Measurements from ENCODE around the gene NOG.

NOG gene

GRCh38 chr17:56558088-56558487 is 35.4 kb upstream of the NOG start:
- DNase-seq (ENCODE audit: low spot score) = no peak

GRCh38 chr17:56570199-56570598 is 23.3 kb upstream of the NOG start:
- CTCF ChIA-PET = interaction anchor here (0.5 kb wide), 1 partner anchor 116 kb away, joined by 3 read pairs; no protein-coding TSS in a partner anchor
- H3K27ac ChIP-seq = no peak overlapping the region
- POLR2A ChIA-PET (ENCODE audit: low non-redundant PET) = no interaction called here
- DNase-seq (ENCODE audit: low spot score) = no peak
- TF ChIP-seq CTCF (conservative IDR thresholded peaks at IDR 0.05; ENCODE audit: low read depth) = no peak

More at GRCh38 chr17:56558088-56558487, 35.4 kb upstream of the NOG start:
- ChIA-PET POLR2A (ENCODE audit: low non-redundant PET) (no interaction called here), CTCF (no interaction called here)
- TF ChIP-seq CTCF (conservative IDR thresholded peaks at IDR 0.05; ENCODE audit: low read depth) = no peak
- no peak overlapping the region for H3K27ac ChIP-seq

GRCh38 chr17:56571456-56571855 is 22.0 kb upstream of the NOG start:
- CTCF ChIA-PET = interaction anchor here (1.3 kb wide), 1 partner anchor 20 kb away, joined by 3 read pairs; no protein-coding TSS in a partner anchor
- POLR2A ChIA-PET (ENCODE audit: low non-redundant PET) = no interaction called here
- no peak for TF ChIP-seq CTCF (conservative IDR thresholded peaks at IDR 0.05; ENCODE audit: low read depth)

GRCh38 chr17:56577190-56577842 is 16.2 kb upstream of the NOG start:
- no peak for TF ChIP-seq CTCF (conservative IDR thresholded peaks at IDR 0.05; ENCODE audit: low read depth)
- ChIA-PET CTCF (interaction anchor here (1.9 kb wide), 1 partner anchor 15 kb away, joined by 6 read pairs; no protein-coding TSS in a partner anchor), POLR2A (ENCODE audit: low non-redundant PET) (no interaction called here)
- no peak overlapping the region for H3K27ac ChIP-seq
- no peak for DNase-seq (ENCODE audit: low spot score)

More at GRCh38 chr17:56571456-56571855, 22.0 kb upstream of the NOG start:
- no peak overlapping the region for H3K27ac ChIP-seq
- DNase-seq (ENCODE audit: low spot score) = no peak

DNA sequence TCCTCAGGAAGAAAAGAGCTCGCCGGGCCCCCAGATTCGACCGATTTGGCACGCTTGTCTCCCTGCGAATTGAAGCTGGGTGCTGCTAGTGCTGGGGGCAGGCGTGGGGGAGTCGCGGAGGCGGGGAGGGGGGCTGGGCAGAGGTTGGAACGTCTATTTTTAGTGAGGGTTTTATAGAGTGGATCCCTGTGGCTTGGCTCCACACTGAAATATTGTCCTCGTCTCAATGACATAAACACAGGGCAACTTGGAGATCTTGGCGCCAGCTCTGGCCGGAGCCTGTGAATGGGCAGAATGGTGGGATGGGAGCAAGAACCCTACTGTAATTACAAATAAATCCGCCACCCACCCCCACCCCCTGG is 15.7 kb upstream of the NOG start:
- TF ChIP-seq CTCF (conservative IDR thresholded peaks at IDR 0.05; ENCODE audit: low read depth) = no peak
- CTCF ChIA-PET = interaction anchor here (1.9 kb wide), 1 partner anchor 15 kb away, joined by 6 read pairs; no protein-coding TSS in a partner anchor
- POLR2A ChIA-PET (ENCODE audit: low non-redundant PET) = no interaction called here
- no peak for DNase-seq (ENCODE audit: low spot score)
- H3K27ac ChIP-seq = no peak overlapping the region

DNA sequence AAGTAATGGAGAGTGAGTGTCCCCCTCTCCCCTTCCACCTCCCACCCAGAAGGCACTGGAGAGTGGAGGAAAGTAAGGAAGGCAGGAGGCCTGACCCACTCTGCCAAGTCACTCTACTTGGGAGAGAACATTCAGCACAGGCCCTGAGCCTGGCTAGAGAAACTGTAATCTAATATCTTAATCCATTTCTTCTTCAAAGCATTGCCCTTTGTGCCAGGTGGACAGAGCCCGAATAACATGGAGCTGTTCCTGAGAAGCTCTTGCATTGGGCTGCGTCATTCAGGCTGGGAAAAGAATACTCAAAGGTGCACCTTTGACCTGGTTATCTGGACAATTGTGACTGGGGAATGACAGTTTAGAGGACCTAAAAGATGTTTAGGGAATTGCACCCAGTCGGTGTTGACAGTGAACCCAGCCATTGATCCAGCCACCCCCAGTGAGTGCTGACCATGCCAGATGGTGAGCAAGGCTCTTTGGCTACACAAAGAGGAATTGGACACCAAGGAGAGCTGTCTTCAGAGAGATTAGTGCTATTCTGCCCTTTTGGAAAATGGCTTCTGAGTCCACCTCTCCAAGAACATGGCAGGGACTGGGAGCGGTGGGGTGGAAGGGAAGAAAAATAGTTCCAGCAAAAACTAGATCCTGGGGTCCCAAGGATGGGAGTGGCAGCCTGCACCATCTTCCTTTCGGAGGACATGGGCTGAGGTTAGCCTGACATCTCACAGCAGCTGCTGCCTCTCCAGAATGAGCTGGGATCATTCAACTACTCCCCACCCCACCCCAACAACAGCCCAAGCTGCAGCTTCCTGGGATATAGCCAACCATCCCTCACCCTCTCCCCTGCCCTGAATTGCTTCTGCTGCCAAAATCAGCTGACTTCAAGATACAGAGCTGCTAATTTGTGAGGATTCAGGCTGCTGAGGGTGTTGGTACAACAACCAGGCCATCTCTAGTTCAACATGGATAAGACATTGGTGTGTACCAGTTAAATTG is 11.6 kb upstream of the NOG start:
- H3K27ac ChIP-seq = no peak overlapping the region
- ChIA-PET CTCF (no interaction called here), POLR2A (ENCODE audit: low non-redundant PET) (no interaction called here)
- DNase-seq (ENCODE audit: low spot score) = no peak
- no peak for TF ChIP-seq CTCF (conservative IDR thresholded peaks at IDR 0.05; ENCODE audit: low read depth)

Data from RWPE1 (cell line).